DMS79 (cell line): Measurements from ENCODE around the gene SLC39A11.

Experiments
- DNase-seq: peaks from one replicate; lab custom pipeline; 2025; lab: John Stamatoyannopoulos, UW

The SLC39A11 gene

GRCh38 chr17:72870367-72870985, 222.0 kb downstream of the SLC39A11 start:
- DNase-seq: no peak

GRCh38 chr17:72869630-72870029, 222.9 kb downstream of the SLC39A11 start:
- DNase-seq: no peak

GRCh38 chr17:72865954-72866353, 226.5 kb downstream of the SLC39A11 start:
- DNase-seq: no peak

- DNase-seq: no peak
These were observed 228.8 kb downstream of the SLC39A11 start for GRCh38 chr17:72863526-72864211.

GRCh38 chr17:72862276-72862999, 230.1 kb downstream of the SLC39A11 start:
- peak; percentile 77 for DNase-seq

GRCh38 chr17:72861811-72862210, 230.7 kb downstream of the SLC39A11 start:
- DNase-seq: peak; percentile 31

GRCh38 chr17:72860778-72861177, 231.7 kb downstream of the SLC39A11 start:
- no peak for DNase-seq

- DNase-seq: no peak
These were observed 233.5 kb downstream of the SLC39A11 start for GRCh38 chr17:72858826-72859495.

GRCh38 chr17:72853440-72854415, 238.8 kb downstream of the SLC39A11 start:
- DNase-seq: no peak

GRCh38 chr17:72852277-72852938, 240.1 kb downstream of the SLC39A11 start:
- DNase-seq: no peak

GRCh38 chr17:72850410-72851118, 241.9 kb downstream of the SLC39A11 start:
- DNase-seq: no peak

- DNase-seq: no peak
These were observed 246.1 kb downstream of the SLC39A11 start for GRCh38 chr17:72846399-72846798.

- DNase-seq: no peak
These were observed 248.9 kb downstream of the SLC39A11 start for GRCh38 chr17:72843591-72843990.

GRCh38 chr17:72840019-72840418, 252.5 kb downstream of the SLC39A11 start:
- DNase-seq: no peak

GRCh38 chr17:72839131-72839725, 253.3 kb downstream of the SLC39A11 start:
- DNase-seq: no peak

- no peak for DNase-seq
These were observed 253.9 kb downstream of the SLC39A11 start for GRCh38 chr17:72838581-72838980.

GRCh38 chr17:72838068-72838467, 254.4 kb downstream of the SLC39A11 start:
- no peak for DNase-seq

GRCh38 chr17:72837335-72837734, 255.2 kb downstream of the SLC39A11 start:
- DNase-seq: no peak

GRCh38 chr17:72833128-72833765, 259.2 kb downstream of the SLC39A11 start:
- DNase-seq: no peak
